Stomach (tissue), 9 donors: Measurements from ENCODE around the gene PDK2. TPM values are rescaled to one million over a fixed set of nuclear protein-coding genes. Genes with fewer than 3 reads are reported as not detected.

ENCODE experiments used
- DNase-seq, 2 donors: peaks; one replicate each; pipeline versions ENCODE4 v3.0.0 to v3.0.0-alpha.2; 2013 to 2019
- H3K27ac ChIP-seq, 5 donors: fragments of 200-600 bp in 4 of 5; sonication (generic) in 4 of 5; one replicate each; pipeline ENCODE4 v1.5.1; 2013 to 2019; ENCODE audit warnings: mild to moderate bottlenecking in 1 of 5, moderate library complexity in 1 of 5
- H3K27me3 ChIP-seq, 3 donors: fragments of 200-600 bp; sonication (generic); one replicate each; pipeline ENCODE4 v1.5.1; 2017 to 2019; ENCODE audit warnings: mixed run types in 1 of 3
- H3K36me3 ChIP-seq, 4 donors: fragments of 200-600 bp; sonication (generic); 1 replicate in 3 of 4; 2 replicates in 1 of 4; pipeline ENCODE4 v1.5.1; 2016 to 2019
- H3K4me1 ChIP-seq, 4 donors: fragments of 200-600 bp; sonication (generic); one replicate each; pipeline ENCODE4 v1.5.1; 2016 to 2019
- H3K4me3 ChIP-seq, 4 donors: fragments of 200-600 bp; sonication (generic) in 3 of 4; one replicate each; pipeline ENCODE4 v1.5.1; 2016 to 2019; ENCODE audit warnings: mild to moderate bottlenecking in 1 of 4
- H3K9me3 ChIP-seq, 4 donors: fragments of 200-600 bp; sonication (generic); one replicate each; pipeline ENCODE4 v1.5.1; 2016 to 2019
- CTCF ChIP-seq, 7 experiments: fragments of 450-650 bp in 4 of 7; fragments of 200-600 bp in 3 of 7; sonication (generic) in 3 of 7; IDR thresholded peaks; one replicate each; pipeline ENCODE4 v1.5.1; 2016 to 2019; ENCODE audit warnings: antibody characterized with exemption in 7 of 7, control low read depth in 2 of 7, mild to moderate bottlenecking in 1 of 7
- EP300 ChIP-seq: sonication (generic); formaldehyde crosslinking; IDR thresholded peaks from one replicate; pipeline ENCODE4 v1.6.1; 2017; ENCODE audit warnings: antibody characterized with exemption
- POLR2A ChIP-seq, 4 donors: fragments of 450-650 bp; IDR thresholded peaks; one replicate each; pipeline ENCODE4 v1.6.1; 2016; ENCODE audit warnings: antibody characterized with exemption in 4 of 4, control low read depth in 2 of 4, mild to moderate bottlenecking in 1 of 4, moderate library complexity in 1 of 4
- POLR2AphosphoS5 ChIP-seq, 3 donors: sonication (generic); formaldehyde crosslinking; IDR thresholded peaks; one replicate each; pipeline ENCODE4 v1.6.1; 2016; ENCODE audit warnings: antibody characterized with exemption in 3 of 3
- WGBS, 5 donors: extraction: QIAGEN DNeasy Blood & Tissue Kit in 3 of 5; methylation state at CpG; one replicate each; pipeline versions ENCODE4 v1.1.5 to v1.1.7; 2013 to 2018; 5-methylcytosine and 5-hydroxymethylcytosine counted together
- intact Hi-C: fragments of 100-400 bp; cut with DNase I; formaldehyde crosslinking; loops from one replicate; pipeline ENCODE4 v1.15.1; 2023; ENCODE audit warnings: low total_unique reads
- polyA plus RNA-seq, 3 donors: library from polyadenylated mRNA; stranded (reverse); fragments of 200-250 nt; gene quantifications; one replicate each; pipeline ENCODE4 v1.2.3, GENCODE V29; 2013
- total RNA-seq, 5 donors: library from RNA; depleted of rRNA; stranded (reverse); fragments of >200 nt; gene quantifications; one replicate each; pipeline versions ENCODE4 v1.1.0 to v1.2.3, GENCODE V29; 2014 to 2016
- donor health status: healthy with polysubstance abuse.
- donor health status: Bipolar disorder and iron deficiency.
- donor health status: healthy.

The PDK2 gene
- total and polyA plus RNA-seq, 8 donors, result 4.6 to 255 (median 20.4) TPM

- Histone ChIP-seq H3K27me3 (no peaks in the 10 kb centered on the region), H3K27ac (peak overlapping the region in 1 of 5 donors; percentile 97), H3K4me3 (no peak overlapping the region), H3K4me1 (peaks cover 44 to 85% (median 52%) of the 10 kb centered on the region in 4 donors), H3K9me3 (no peaks in the 10 kb centered on the region), H3K36me3 (no peaks in the 10 kb centered on the region)
- intact Hi-C loops, result no loop called here
- DNase-seq, result no peak
- 74 to 91% (median 81%) methylated on average over 3 of the region's 3 CpGs for WGBS, 5 donors
- TF ChIP-seq CTCF (IDR thresholded peaks at IDR 0.05) (no peak), POLR2AphosphoS5 (IDR thresholded peaks at IDR 0.05) (no peak), EP300 (no peak), POLR2A (IDR thresholded peaks at IDR 0.05) (no peak)
These were observed 45.5 kb upstream of the PDK2 start for GRCh38 chr17:50049636-50050035.

- no peak for TF ChIP-seq POLR2AphosphoS5 (IDR thresholded peaks at IDR 0.05)
- no peak for TF ChIP-seq EP300
- TF ChIP-seq CTCF (IDR thresholded peaks at IDR 0.05), result no peak
- TF ChIP-seq POLR2A (IDR thresholded peaks at IDR 0.05), result no peak
- no peaks in the 10 kb centered on the region for H3K9me3 ChIP-seq
- peak overlapping the region; percentile 28 to 97 (median 96) for H3K27ac ChIP-seq
- DNase-seq, result no peak
- H3K27me3 ChIP-seq, result peaks cover 0 to under 1% (median 0%) of the 10 kb centered on the region in 3 donors
- intact Hi-C loops, result no loop called here
- H3K36me3 ChIP-seq, result no peaks in the 10 kb centered on the region
- no peak overlapping the region for H3K4me3 ChIP-seq
- WGBS, 5 donors, result 72 to 82% (median 80%) methylated on average over 12 of the region's 12 CpGs
- peaks cover 46 to 89% (median 60%) of the 10 kb centered on the region in 4 donors for H3K4me1 ChIP-seq
These were observed 44.6 kb upstream of the PDK2 start for GRCh38 chr17:50050431-50051032.

GRCh38 chr17:50051082-50051576 is 44.0 kb upstream of the PDK2 start:
- TF ChIP-seq POLR2AphosphoS5 (IDR thresholded peaks at IDR 0.05) (peak in 1 of 3 donors; percentile 54), CTCF (IDR thresholded peaks at IDR 0.05) (no peak)
- intact Hi-C loops, result no loop called here
- no peaks in the 10 kb centered on the region for H3K9me3 ChIP-seq
- peak; percentile 62 to 67 for DNase-seq
- peaks cover 46 to 93% (median 61%) of the 10 kb centered on the region in 4 donors for H3K4me1 ChIP-seq
- peak overlapping the region; percentile 20 to 97 (median 96) for H3K27ac ChIP-seq
- H3K27me3 ChIP-seq, result peaks cover 0 to 7% (median 0%) of the 10 kb centered on the region in 3 donors
- H3K4me3 ChIP-seq, result no peak overlapping the region
- H3K36me3 ChIP-seq, result no peaks in the 10 kb centered on the region
- 61 to 76% (median 65%) methylated on average over 4 of the region's 4 CpGs for WGBS, 5 donors

- intact Hi-C loops, result no loop called here
- peaks cover 46 to 98% (median 65%) of the 10 kb centered on the region in 4 donors for H3K4me1 ChIP-seq
- no peak overlapping the region for H3K4me3 ChIP-seq
- no peaks in the 10 kb centered on the region for H3K9me3 ChIP-seq
- DNase-seq, result no peak
- peaks cover 0 to 12% (median 0%) of the 10 kb centered on the region in 3 donors for H3K27me3 ChIP-seq
- H3K27ac ChIP-seq, result peak overlapping the region; percentile 20 to 97 (median 96)
- TF ChIP-seq EP300 (no peak), POLR2A (IDR thresholded peaks at IDR 0.05) (no peak)
- WGBS, 5 donors, result 37 to 68% (median 43%) methylated on average over 2 of the region's 2 CpGs
- H3K36me3 ChIP-seq, result no peaks in the 10 kb centered on the region
These were observed 43.5 kb upstream of the PDK2 start for GRCh38 chr17:50051606-50052005.

GRCh38 chr17:50052241-50052796 is 42.8 kb upstream of the PDK2 start:
- Histone ChIP-seq H3K4me3 (no peak overlapping the region), H3K9me3 (no peaks in the 10 kb centered on the region), H3K4me1 (peaks cover 53 to 98% (median 70%) of the 10 kb centered on the region in 4 donors), H3K27me3 (peaks cover 0 to 12% (median 0%) of the 10 kb centered on the region in 3 donors), H3K27ac (peak overlapping the region; percentile 50 to 97 (median 96)), H3K36me3 (no peaks in the 10 kb centered on the region)
- intact Hi-C loops, result no loop called here
- peak in 1 of 2 donors; percentile 37 for DNase-seq
- TF ChIP-seq CTCF (IDR thresholded peaks at IDR 0.05) (no peak), POLR2AphosphoS5 (IDR thresholded peaks at IDR 0.05) (no peak), POLR2A (IDR thresholded peaks at IDR 0.05) (no peak), EP300 (no peak)
- 29 to 55% (median 46%) methylated on average over 5 to 6 of the region's 6 CpGs for WGBS, 5 donors
